Stimulated activated CD4-positive, alpha-beta T cell treated with anti-CD3 and anti-CD28 coated beads, TNF-alpha, amount 100 ng/mL, for 4 hours (primary cell): Measurements from ENCODE around the gene TRIM69.
"Not testable (repeated sequence)": the region's sequence is repeated elsewhere in the genome, so short reads cannot be mapped to it uniquely, and the experiment has no call there.

ENCODE experiments used
- DNase-seq, 3 experiments: peaks; one replicate each; pipeline ENCODE4 v3.0.0-alpha.2; 2020; ENCODE audit warnings: low read depth in 3 of 3

TRIM69 gene

GRCh38 chr15:44736181-44736765 is at the start of gene TRIM69:
TRIM69 (plus strand) TSS chr15:44736528; CDS start chr15:44736705, 177 bp downstream.
- DNase-seq = no peak

- DNase-seq = not testable (repeated sequence)
Observed at GRCh38 chr15:44689318-44689717, 47.0 kb upstream of the TRIM69 start.

GRCh38 chr15:44690245-44690644 is 46.1 kb upstream of the TRIM69 start:
- not testable (repeated sequence) for DNase-seq

- DNase-seq = no peak
Observed at GRCh38 chr15:44692659-44693058, 43.7 kb upstream of the TRIM69 start.

- no peak for DNase-seq
Observed at GRCh38 chr15:44694416-44694815, 41.9 kb upstream of the TRIM69 start.

GRCh38 chr15:44695294-44695693 is 41.0 kb upstream of the TRIM69 start:
- no peak for DNase-seq

GRCh38 chr15:44697014-44697413 is 39.3 kb upstream of the TRIM69 start:
- no peak for DNase-seq

- no peak for DNase-seq
Observed at GRCh38 chr15:44698641-44699040, 37.7 kb upstream of the TRIM69 start.

- DNase-seq = not testable (repeated sequence)
Observed at GRCh38 chr15:44700676-44701075, 35.7 kb upstream of the TRIM69 start.

- DNase-seq = no peak
Observed at GRCh38 chr15:44705986-44706385, 30.3 kb upstream of the TRIM69 start.

- DNase-seq = no peak
Observed at GRCh38 chr15:44706401-44706800, 29.9 kb upstream of the TRIM69 start.

- DNase-seq = no peak
Observed at GRCh38 chr15:44706946-44707636, 29.2 kb upstream of the TRIM69 start.

GRCh38 chr15:44710236-44711095 is 25.9 kb upstream of the TRIM69 start:
- DNase-seq = peak in 1 of 3 experiments; percentile 22

GRCh38 chr15:44711096-44711742 is 25.1 kb upstream of the TRIM69 start, which contains the start of the genes B2M and PATL2:
B2M (plus strand) TSS chr15:44711517; CDS start chr15:44711547, 30 bp downstream.
PATL2 (minus strand) TSS chr15:44711323; CDS start chr15:44676490, 34,833 bp downstream.
- peak; percentile 92 to 95 (median 94) for DNase-seq

GRCh38 chr15:44711743-44712345 is 24.5 kb upstream of the TRIM69 start:
- peak in 2 of 3 experiments; percentile 32 to 42 for DNase-seq

GRCh38 chr15:44712346-44713005 is 23.9 kb upstream of the TRIM69 start:
- DNase-seq = peak in 2 of 3 experiments; percentile 40 to 43

GRCh38 chr15:44713006-44713966 is 23.0 kb upstream of the TRIM69 start:
- DNase-seq = no peak

GRCh38 chr15:44715142-44715796 is 21.1 kb upstream of the TRIM69 start:
- no peak for DNase-seq

- DNase-seq = no peak
Observed at GRCh38 chr15:44715797-44716334, 20.5 kb upstream of the TRIM69 start.
